Liver (tissue), 3 donors: ENCODE measurements around the gene ETDC.

Source experiments
- CTCF ChIP-seq: fragments of 150-350 bp; IDR thresholded peaks from 2 replicates; pipeline ENCODE4 v1.5.1; 2017; ENCODE audit warnings: improper control_type of control experiment, low read depth, low read length; ENCODE audit not compliant: missing input control
- FOXA1 ChIP-seq: IDR thresholded peaks from 2 replicates; pipeline ENCODE4 v1.6.1; 2016; ENCODE audit warnings: antibody characterized with exemption
- HNF4G ChIP-seq: IDR thresholded peaks from 2 replicates; pipeline ENCODE4 v1.6.1; 2016; ENCODE audit warnings: antibody characterized with exemption
- REST ChIP-seq: IDR thresholded peaks from 2 replicates; pipeline ENCODE4 v1.6.1; 2016; ENCODE audit warnings: antibody characterized with exemption, mild to moderate bottlenecking
- RXRA ChIP-seq, 2 donors: IDR thresholded peaks; 2 replicates each; pipeline ENCODE4 v1.6.1; 2017 to 2018; ENCODE audit warnings: antibody characterized with exemption in 2 of 2, mild to moderate bottlenecking in 1 of 2
- donor health status: healthy.
- donor health status: healthy.

GRCh38 chrX:135330706-135331105 is 21.4 kb downstream of the ETDC start:
- TF ChIP-seq RXRA (IDR thresholded peaks at IDR 0.05), result no peak
- TF ChIP-seq HNF4G, result no peak
- TF ChIP-seq REST, result no peak
- no peak for TF ChIP-seq FOXA1
- TF ChIP-seq CTCF, result no peak
